Testis (tissue), 3 donors: ENCODE data around the gene CLIC3. TPM values are rescaled to one million over a fixed set of nuclear protein-coding genes. Genes with fewer than 3 reads are reported as not detected.

ENCODE experiments used
- DNase-seq: peaks from one replicate; pipeline ENCODE4 v3.0.0-alpha.2; 2019
- H3K27ac ChIP-seq, 2 donors: fragments of 200-600 bp; sonication (generic); one replicate each; pipeline ENCODE4 v1.5.1; 2019
- H3K27me3 ChIP-seq: fragments of 200-600 bp; sonication (generic); one replicate; pipeline ENCODE4 v1.5.1; 2019
- H3K36me3 ChIP-seq: fragments of 200-600 bp; sonication (generic); one replicate; pipeline ENCODE4 v1.5.1; 2017; ENCODE audit warnings: low read depth; ENCODE audit errors: missing control alignments
- H3K4me1 ChIP-seq: fragments of 200-600 bp; sonication (generic); one replicate; pipeline ENCODE4 v1.5.1; 2019
- H3K4me3 ChIP-seq, 2 donors: fragments of 200-600 bp; sonication (generic); one replicate each; pipeline ENCODE4 v1.5.1; 2017 to 2019
- H3K9me3 ChIP-seq: fragments of 200-600 bp; sonication (generic); one replicate; pipeline ENCODE4 v1.5.1; 2017
- POLR2A ChIP-seq: fragments of 450-650 bp; IDR thresholded peaks from one replicate; pipeline ENCODE4 v1.6.1; 2017; ENCODE audit warnings: antibody characterized with exemption, mild to moderate bottlenecking, moderate library complexity
- WGBS, 2 donors: methylation state at CpG; one replicate each; pipeline ENCODE4 v1.1.5; 2018; 5-methylcytosine and 5-hydroxymethylcytosine counted together
- intact Hi-C: fragments of 100-400 bp; cut with DNase I; formaldehyde crosslinking; loops from one replicate; pipeline ENCODE4 v1.15.1; 2023; ENCODE audit warnings: low total_unique reads
- polyA plus RNA-seq: library from polyadenylated mRNA; stranded (reverse); fragments of 350-450 nt; fragmentation: Illumina TruSeq; extraction: RNeasy Lipid Tissue Mini Kit (QIAGEN cat#74804); gene quantifications from one replicate; pipeline ENCODE4 v1.2.3, GENCODE V29; 2014; ENCODE audit warnings: low read depth, low replicate concordance; ENCODE audit not compliant: insufficient read depth
- total RNA-seq, 2 donors: library from RNA; depleted of rRNA; stranded (reverse); fragments of >200 nt; gene quantifications; one replicate each; pipeline ENCODE4 v1.2.3, GENCODE V29; 2016
- TF ChIP-seq, protein P1 (sequence below), 3 experiments: fragments of 450-650 bp in 2 of 3; fragments of 200-600 bp in 1 of 3; sonication (generic) in 1 of 3; IDR thresholded peaks; one replicate each; pipeline ENCODE4 v1.5.1; 2016 to 2019; ENCODE audit warnings: antibody characterized with exemption in 3 of 3, mild to moderate bottlenecking in 2 of 3, moderate library complexity in 1 of 3

CLIC3 gene
- total and polyA plus RNA-seq, 3 donors from 2014 or later, result 1.8 to 2.8 (median 1.9) TPM

DNA sequence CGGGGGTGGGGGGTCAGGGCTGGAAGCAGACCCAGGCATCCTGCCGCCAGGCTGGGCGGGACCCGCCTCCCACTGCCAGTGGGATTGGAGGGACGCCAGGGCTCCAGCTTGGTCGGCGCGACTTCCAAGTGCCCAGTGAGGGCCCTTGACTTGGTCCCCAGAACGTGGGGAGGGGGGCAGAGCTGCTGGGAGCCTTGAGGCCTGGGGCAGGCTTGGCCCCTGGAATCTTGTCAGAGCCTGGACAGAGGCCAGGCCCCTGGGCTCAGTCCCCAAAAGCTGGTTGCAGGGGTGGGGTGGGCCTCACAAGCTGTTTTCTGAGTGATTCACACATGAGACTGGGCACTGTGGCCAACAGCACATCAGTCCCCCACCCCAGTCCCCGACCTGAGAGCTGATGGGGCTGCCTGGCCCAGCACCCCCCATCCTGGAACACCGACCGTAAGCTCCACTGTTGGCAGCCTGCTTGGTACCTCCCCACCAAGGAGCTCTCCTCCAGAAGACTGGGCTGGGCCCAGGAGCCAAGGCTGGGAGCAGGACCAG is 526 bp downstream of the CLIC3 start:
- Histone ChIP-seq H3K9me3 (no peaks in the 10 kb centered on the region), H3K4me3 (no peak overlapping the region), H3K27ac (no peak overlapping the region), H3K27me3 (no peaks in the 10 kb centered on the region), H3K4me1 (peaks cover 21% of the 10 kb centered on the region), H3K36me3 (no peaks in the 10 kb centered on the region)
- 17 to 30% methylated on average over 7 to 9 of the region's 12 CpGs for WGBS, 2 donors
- intact Hi-C loops, result no loop called here
- TF ChIP-seq, protein P1, sequence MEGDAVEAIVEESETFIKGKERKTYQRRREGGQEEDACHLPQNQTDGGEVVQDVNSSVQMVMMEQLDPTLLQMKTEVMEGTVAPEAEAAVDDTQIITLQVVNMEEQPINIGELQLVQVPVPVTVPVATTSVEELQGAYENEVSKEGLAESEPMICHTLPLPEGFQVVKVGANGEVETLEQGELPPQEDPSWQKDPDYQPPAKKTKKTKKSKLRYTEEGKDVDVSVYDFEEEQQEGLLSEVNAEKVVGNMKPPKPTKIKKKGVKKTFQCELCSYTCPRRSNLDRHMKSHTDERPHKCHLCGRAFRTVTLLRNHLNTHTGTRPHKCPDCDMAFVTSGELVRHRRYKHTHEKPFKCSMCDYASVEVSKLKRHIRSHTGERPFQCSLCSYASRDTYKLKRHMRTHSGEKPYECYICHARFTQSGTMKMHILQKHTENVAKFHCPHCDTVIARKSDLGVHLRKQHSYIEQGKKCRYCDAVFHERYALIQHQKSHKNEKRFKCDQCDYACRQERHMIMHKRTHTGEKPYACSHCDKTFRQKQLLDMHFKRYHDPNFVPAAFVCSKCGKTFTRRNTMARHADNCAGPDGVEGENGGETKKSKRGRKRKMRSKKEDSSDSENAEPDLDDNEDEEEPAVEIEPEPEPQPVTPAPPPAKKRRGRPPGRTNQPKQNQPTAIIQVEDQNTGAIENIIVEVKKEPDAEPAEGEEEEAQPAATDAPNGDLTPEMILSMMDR (IDR thresholded peaks at IDR 0.05), result no peak
- TF ChIP-seq POLR2A, result no peak
- no peak for DNase-seq

DNA sequence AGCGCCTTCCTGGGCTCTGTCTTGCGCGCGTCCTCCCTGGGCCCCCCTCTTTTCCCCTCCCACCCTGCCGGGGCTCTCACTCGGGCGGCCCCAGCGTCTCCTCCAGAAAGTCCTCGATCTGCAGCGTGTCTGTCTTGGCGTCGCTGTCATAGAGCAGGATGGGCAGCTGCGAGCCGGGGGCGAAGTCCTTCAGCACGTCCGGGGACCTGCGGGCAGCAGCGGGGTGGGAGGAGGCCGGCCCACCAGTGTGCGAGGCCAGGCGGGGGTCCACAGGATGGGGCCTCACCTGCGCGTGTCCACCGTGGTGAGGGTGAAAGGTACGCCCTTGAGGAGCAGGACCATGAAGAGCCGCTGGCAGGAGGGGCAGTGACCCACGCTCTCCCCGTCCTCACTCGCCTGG is 1.0 kb downstream of the CLIC3 start:
- no peaks in the 10 kb centered on the region for H3K9me3 ChIP-seq
- H3K4me1 ChIP-seq, result peaks cover 21% of the 10 kb centered on the region
- no peak for DNase-seq
- H3K4me3 ChIP-seq, result peak overlapping the region in 1 of 2 donors; percentile 44
- no peak overlapping the region for H3K27ac ChIP-seq
- no peaks in the 10 kb centered on the region for H3K36me3 ChIP-seq
- TF ChIP-seq POLR2A, result no peak
- TF ChIP-seq, protein P1 (IDR thresholded peaks at IDR 0.05), result no peak
- WGBS, 2 donors, result 40 to 46% methylated on average over 8 to 30 of the region's 30 CpGs
- intact Hi-C loops, result no loop called here
- H3K27me3 ChIP-seq, result no peaks in the 10 kb centered on the region

DNA sequence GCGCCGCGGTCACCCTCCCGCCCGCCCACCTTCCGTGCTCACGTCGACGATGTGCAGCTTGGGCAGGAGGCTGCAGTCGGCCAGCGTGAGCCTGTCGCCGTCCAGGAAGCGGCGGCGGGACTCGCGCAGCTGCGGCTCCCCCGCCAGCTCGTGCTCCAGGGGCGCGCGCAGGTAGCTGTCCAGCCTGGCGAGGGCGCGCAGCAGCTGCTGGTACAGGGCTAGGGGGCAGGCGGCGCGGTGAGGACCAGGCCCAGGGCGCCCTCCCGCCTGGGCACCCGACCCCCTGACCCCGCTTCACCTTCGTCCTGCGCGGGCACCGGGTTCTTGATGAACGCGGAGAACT is 1.5 kb downstream of the CLIC3 start:
- Histone ChIP-seq H3K4me1 (peaks cover 21% of the 10 kb centered on the region), H3K27me3 (no peaks in the 10 kb centered on the region), H3K36me3 (no peaks in the 10 kb centered on the region), H3K4me3 (peak overlapping the region; percentile 12 to 44), H3K9me3 (no peaks in the 10 kb centered on the region), H3K27ac (no peak overlapping the region)
- WGBS, 2 donors, result 50 to 63% methylated on average over 11 to 40 of the region's 40 CpGs
- intact Hi-C loops, result no loop called here
- DNase-seq, result no peak
- TF ChIP-seq POLR2A, result no peak
- TF ChIP-seq, protein P1 (IDR thresholded peaks at IDR 0.05), result no peak

DNA sequence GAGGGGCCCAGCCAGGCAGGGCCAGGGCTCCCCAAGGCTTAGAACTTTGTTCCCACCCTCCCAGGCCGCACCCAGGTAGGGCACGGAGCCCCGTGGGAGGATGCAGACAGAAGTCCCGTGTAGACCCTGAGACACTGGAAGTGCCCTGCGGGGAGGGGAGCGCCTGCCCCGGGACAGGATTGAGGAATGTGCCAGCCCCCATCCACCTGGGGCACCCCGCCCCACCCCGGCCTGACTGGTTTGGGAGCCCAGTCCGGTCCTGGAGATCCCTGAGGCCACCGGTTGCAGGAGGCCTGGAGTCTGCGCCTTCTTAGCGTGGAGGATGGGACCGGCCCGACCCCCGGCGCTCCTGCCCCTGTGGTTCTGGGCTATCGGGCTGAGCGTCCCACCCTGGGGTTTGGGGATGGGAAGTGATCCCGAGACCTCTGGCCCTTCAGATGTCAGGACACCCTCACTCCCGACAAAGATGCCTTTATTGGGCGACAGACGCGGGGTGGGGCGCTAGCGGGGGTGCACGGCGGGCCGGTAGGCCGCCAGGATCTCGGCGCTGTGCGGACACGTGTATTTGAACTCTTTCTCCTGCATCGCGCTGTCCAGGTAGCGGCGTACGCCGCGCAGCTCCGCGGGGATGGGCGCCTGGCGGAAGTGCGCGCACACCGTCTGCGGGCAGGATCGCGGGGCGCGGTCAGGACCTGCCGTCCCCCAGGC is 2.0 kb downstream of the CLIC3 start:
- no peak overlapping the region for H3K27ac ChIP-seq
- TF ChIP-seq POLR2A, result no peak
- TF ChIP-seq, protein P1 (IDR thresholded peaks at IDR 0.05), result no peak
- WGBS, 2 donors, result 70 to 78% methylated on average over 52 to 54 of the region's 54 CpGs
- intact Hi-C loops, result no loop called here
- DNase-seq, result no peak
- H3K4me3 ChIP-seq, result peak overlapping the region; percentile 12 to 44
- peaks cover 21% of the 10 kb centered on the region for H3K4me1 ChIP-seq
- H3K27me3 ChIP-seq, result no peaks in the 10 kb centered on the region
- no peaks in the 10 kb centered on the region for H3K9me3 ChIP-seq
- no peaks in the 10 kb centered on the region for H3K36me3 ChIP-seq
